ENCODE measurements around the gene MUC12. TPM values are rescaled to one million over a fixed set of nuclear protein-coding genes. Genes with fewer than 3 reads are reported as not detected.
"Not testable (repeated sequence)": the region's sequence is repeated elsewhere in the genome, so short reads cannot be mapped to it uniquely, and the experiment has no call there.

The MUC12 gene
- total RNA-seq, 1 experiment from 2014 or later, result 0.72 TPM

DNA sequence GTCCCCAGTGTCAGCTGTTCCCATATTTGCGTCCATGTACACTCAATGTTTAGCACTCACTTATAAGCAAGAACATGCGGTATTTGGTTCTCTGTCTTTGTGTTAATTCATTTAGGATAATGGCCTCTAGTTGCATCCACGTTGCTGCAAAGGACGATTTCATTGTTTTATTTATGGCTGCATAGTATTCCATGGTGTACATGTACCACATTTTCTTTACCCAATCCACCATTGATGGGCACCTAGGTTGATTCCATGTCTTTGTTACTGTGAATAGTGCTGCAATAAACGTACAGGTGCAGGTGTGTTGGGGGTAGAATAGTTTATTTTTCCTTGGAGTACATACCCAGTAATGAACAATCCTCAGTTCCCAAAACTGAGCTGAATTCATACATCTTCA lies 91.6 kb downstream of the MUC12 start:
- DNase-seq (ENCODE audit: low read depth), result no peak

DNA sequence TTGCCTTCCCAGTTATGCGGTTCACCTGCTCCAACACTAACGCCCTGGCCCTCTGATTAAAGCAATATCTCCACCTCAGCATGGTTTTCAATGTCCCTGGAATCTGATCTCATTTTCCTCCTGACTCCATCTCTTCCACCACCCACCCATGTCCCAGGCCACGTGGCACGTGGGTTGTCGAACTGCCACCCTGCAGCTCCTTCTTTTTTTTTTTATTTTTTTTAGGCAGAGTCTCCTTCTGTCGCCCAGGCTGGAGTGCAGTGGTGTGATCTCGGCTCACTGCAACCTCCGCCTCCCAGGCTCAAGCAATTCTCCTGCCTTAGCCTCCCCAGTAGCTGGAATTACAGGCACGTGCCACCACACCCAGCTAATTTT lies 94.8 kb downstream of the MUC12 start:
- DNase-seq (ENCODE audit: low read depth), result not testable (repeated sequence)

DNA sequence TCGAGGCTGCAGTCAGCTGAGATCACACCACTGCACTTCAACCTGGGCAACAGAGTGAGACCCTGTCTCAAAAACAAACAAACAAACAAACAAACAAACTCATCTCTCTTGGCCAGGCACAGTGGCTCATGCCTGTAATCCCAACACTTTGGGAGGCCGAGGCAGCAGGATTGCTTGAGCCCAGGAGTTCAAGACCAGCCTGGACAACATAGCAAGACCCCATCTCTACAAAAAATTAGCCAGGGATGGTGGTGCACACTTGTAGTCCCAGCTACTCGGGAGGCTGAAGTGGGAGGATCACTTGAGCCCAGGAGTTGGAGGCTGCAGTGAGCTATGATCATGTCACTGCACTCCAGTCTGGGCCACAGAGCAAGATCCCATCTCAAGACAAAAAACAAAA lies 95.8 kb downstream of the MUC12 start:
- DNase-seq (ENCODE audit: low read depth), result not testable (repeated sequence)

DNA sequence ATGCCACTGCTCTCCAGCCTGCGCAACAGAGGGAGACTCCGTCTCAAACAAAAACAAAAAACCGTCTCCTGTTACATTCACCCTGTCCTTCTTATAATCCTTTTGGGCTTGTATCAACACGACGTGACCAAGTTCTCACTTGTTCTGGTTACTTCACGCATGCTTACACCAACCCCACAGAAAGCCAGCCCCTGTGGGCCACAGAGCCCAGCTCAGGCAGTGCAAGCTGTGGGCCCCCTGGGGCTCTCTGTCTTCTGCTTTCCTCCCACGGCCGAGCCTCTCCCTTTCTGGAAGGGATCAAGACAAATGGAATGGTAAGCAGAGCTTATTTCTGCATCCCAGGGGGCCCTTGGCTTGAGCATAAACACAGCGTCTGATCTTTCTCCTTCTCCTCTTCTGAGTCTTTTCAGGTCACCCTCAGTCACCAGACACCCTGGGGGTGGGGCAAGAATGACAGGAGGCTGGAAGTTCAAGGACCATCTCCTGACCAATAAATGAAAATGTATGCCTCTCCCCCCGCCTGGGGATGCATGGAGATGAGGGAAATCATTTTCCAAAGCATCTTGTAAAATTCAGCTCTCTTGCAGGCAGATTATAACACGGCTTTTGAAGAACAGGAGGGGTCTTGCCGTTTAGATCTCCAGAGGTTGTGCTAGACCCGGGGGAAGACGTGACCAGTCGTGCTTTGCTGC lies 96.9 kb downstream of the MUC12 start:
- DNase-seq (ENCODE audit: low read depth), result no peak

DNA sequence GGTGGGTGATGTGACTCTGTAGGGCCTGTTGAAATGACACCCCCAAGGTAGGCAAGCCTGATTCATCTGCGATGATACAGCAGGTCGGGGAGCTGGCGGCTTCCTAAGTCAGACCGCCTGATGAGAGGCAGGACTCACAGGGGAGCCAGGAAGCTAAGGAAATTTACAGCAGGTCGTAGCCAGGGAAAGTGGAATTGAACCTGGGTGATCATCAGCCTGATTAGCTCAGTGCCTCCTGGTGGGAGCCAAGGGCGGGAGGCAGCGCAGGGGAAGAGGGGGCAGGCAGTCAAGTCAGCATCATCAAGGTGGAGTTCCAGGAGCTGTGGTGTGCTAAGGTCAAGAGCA lies 97.4 kb downstream of the MUC12 start:
- no peak for DNase-seq (ENCODE audit: low read depth)

DNA sequence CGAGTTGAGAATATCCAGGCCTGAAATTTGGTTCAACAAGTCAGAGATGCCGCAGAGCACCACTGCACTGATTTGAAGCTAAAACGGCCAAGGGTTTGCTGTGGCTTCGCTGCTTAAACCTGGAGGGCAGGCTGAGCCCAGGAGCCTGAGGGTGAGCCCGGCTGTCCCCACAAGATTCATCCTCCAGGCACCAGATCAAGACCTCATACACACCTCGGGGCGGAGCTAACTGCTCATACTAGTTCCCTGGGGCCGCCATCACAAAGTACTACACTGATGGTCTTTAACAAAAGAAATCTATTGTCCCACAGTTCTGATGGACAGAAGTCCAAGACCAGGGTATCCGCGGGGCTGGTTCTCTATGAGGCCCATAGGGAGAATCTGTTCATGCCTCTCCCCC lies 99.0 kb downstream of the MUC12 start:
- no peak for DNase-seq (ENCODE audit: low read depth)

Other genes with a start within 250 kb of the MUC12 start
- gene EPO, start 249.1 kb upstream of the MUC12 start, total RNA-seq (2014; rRNA removed; shearing (Covaris generic)), result not detected in 2 replicates
- gene ZAN, start 236.0 kb upstream of the MUC12 start, total RNA-seq (2014; rRNA removed; shearing (Covaris generic)), result not detected in 2 replicates
- gene EPHB4, start 142.0 kb upstream of the MUC12 start, total RNA-seq (2014; rRNA removed; shearing (Covaris generic)), result 24.6 and 27.0 TPM in 2 replicates
- gene SLC12A9, start 116.9 kb upstream of the MUC12 start, total RNA-seq (2014; rRNA removed; shearing (Covaris generic)), result 9.4 and 9.6 TPM in 2 replicates
- gene TRIP6, start 102.2 kb upstream of the MUC12 start, total RNA-seq (2014; rRNA removed; shearing (Covaris generic)), result 43.1 and 58.9 TPM in 2 replicates
- 49.6 and 57.3 TPM in 2 replicates for gene SRRT, start 94.5 kb upstream of the MUC12 start, total RNA-seq (2014; rRNA removed; shearing (Covaris generic))
- gene UFSP1, start 79.8 kb upstream of the MUC12 start, total RNA-seq (2014; rRNA removed; shearing (Covaris generic)), result 2.7 and 2.9 TPM in 2 replicates
- gene ACHE, start 73.7 kb upstream of the MUC12 start, total RNA-seq (2014; rRNA removed; shearing (Covaris generic)), result not detected in 2 replicates
- not detected in 2 replicates for gene MUC3A, start 20.0 kb upstream of the MUC12 start, total RNA-seq (2014; rRNA removed; shearing (Covaris generic))
- gene MUC17, start 50.5 kb downstream of the MUC12 start, total RNA-seq (2014; rRNA removed; shearing (Covaris generic)), result not detected in 2 replicates
- 4.7 and 5.0 TPM in 2 replicates for gene TRIM56, start 115.9 kb downstream of the MUC12 start, total RNA-seq (2014; rRNA removed; shearing (Covaris generic))
- gene SERPINE1, start 157.5 kb downstream of the MUC12 start, total RNA-seq (2014; rRNA removed; shearing (Covaris generic)), result 221 and 238 TPM in 2 replicates
- 135 and 162 TPM in 2 replicates for gene AP1S1, start 184.9 kb downstream of the MUC12 start, total RNA-seq (2014; rRNA removed; shearing (Covaris generic))
- gene VGF, start 196.0 kb downstream of the MUC12 start, total RNA-seq (2014; rRNA removed; shearing (Covaris generic)), result 0.12 and 0.59 TPM in 2 replicates
- gene NAT16, start 210.7 kb downstream of the MUC12 start, total RNA-seq (2014; rRNA removed; shearing (Covaris generic)), result not detected in 2 replicates
- not detected in 2 replicates for gene MOGAT3, start 231.5 kb downstream of the MUC12 start, total RNA-seq (2014; rRNA removed; shearing (Covaris generic))
- gene PLOD3, start 248.0 kb downstream of the MUC12 start, total RNA-seq (2014; rRNA removed; shearing (Covaris generic)), result 141 and 167 TPM in 2 replicates
- gene ZNHIT1, start 248.6 kb downstream of the MUC12 start, total RNA-seq (2014; rRNA removed; shearing (Covaris generic)), result 121 and 160 TPM in 2 replicates